Mucosa of gallbladder (tissue), 1 donor: ENCODE data around the gene DPH3. TPM values are rescaled to one million over a fixed set of nuclear protein-coding genes. Genes with fewer than 3 reads are reported as not detected.
"Not testable (repeated sequence)": the region's sequence is repeated elsewhere in the genome, so short reads cannot be mapped to it uniquely, and the experiment has no call there.

Experiments
- DNase-seq: peaks from one replicate; pipeline ENCODE4 v3.0.0-alpha.2; 2020; ENCODE audit warnings: low spot score
- total RNA-seq: library from RNA; stranded (reverse); gene quantifications from one replicate; pipeline ENCODE4 v1.2.1, GENCODE V29; 2021
- donor health status: DM: no; HTN: no; CAD: no.

Gene DPH3
- 17.3 TPM for total RNA-seq

GRCh38 chr3:16264708-16265454, at the start of gene DPH3, which contains the start of gene OXNAD1:
DPH3 (minus strand) TSS chr3:16264943; CDS start chr3:16264876, 67 bp downstream.
OXNAD1 (plus strand) TSS chr3:16265212; CDS start chr3:16270953, 5,741 bp downstream.
- DNase-seq, result peak; percentile 100

DNA sequence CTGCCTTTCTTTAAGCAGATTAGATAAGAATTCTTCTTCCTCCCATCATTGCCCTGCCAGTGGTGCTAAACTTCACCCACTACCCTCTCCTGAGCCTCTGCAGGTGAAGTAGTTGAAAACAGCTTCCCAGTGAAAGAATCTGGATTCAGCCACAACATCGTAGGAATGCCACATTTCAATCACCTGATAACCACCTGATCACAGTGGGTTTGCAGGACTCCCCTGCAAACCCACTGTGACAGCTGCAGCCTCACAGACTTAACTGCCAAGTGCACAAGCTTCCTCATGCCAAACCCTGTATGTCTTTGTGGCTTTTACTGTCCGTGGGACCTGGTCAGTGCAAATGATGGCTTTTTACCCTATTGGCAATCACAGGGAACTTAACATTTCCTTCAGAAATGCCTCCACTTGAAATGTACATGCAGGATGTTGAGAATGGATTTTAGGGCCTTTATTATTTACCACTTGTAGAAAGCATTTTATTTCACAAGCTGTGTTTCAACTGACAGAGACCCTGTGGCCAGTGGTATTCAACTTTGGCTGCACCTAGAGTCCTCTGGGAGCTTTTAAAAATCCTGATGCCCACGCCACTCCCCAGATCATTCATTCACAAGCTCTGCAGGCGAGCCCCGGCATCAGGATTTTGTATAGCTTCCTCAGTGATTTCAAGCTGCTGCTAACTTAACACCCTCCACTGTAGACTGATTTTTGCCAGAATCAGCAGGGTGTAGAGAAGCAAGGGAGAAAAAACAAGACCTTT, 49.3 kb upstream of the DPH3 start:
- no peak for DNase-seq

GRCh38 chr3:16311960-16312451, 47.3 kb upstream of the DPH3 start:
- no peak for DNase-seq

- DNase-seq, result not testable (repeated sequence)
These were observed 45.7 kb upstream of the DPH3 start for GRCh38 chr3:16310486-16310885.

DNA sequence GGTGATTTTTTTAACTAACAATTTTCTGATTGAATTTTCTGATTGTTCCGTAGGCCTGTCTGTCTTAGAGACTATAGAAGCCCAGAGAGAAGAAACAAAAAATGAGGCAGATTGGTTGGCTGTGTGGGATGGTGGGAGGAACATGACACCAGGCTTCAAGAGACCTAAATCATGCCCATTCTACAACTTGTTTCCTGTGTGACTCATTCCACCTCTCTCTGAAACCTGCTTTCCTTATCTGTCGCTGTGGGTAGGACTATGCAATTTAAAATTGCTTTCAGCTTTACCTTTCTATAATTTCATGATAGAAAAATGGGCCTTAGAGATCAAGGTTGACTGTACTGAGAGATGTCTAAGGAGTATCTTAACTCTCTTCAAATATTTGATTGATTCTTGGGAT, 44.8 kb upstream of the DPH3 start:
- DNase-seq, result no peak

GRCh38 chr3:16308727-16309126, 44.0 kb upstream of the DPH3 start:
- no peak for DNase-seq

DNA sequence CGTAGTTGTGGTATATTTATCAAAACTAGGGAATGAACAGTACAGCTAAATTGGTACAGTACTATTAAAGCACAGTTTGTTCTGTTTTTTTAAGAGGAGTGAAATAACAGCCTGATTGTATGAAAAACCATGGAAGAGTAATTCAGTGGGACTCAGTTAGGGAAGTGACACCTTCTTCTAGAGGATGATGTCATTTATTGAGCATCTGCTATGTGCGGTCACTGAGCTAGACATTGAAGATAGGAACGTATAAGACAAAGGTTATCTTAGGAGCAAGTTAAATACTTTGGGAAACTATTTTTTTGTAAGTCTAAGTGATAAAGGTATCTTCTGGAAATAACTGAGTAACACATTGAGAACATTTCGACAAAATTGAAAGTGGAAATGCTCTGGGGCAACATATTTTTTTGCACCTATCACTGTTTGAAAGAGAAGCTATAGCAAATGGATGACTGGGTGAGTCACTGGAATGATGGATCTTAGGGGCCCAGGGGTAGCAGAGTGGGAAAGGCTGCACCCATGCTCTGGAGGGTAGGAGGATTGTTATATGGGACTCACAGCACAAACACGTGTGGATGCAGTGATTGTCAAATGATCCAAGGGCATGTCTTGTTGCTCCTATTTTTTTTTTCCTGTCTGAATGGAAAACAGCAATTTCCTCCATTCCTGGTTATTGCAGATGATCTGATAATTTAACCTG, 43.2 kb upstream of the DPH3 start:
- DNase-seq, result no peak

DNA sequence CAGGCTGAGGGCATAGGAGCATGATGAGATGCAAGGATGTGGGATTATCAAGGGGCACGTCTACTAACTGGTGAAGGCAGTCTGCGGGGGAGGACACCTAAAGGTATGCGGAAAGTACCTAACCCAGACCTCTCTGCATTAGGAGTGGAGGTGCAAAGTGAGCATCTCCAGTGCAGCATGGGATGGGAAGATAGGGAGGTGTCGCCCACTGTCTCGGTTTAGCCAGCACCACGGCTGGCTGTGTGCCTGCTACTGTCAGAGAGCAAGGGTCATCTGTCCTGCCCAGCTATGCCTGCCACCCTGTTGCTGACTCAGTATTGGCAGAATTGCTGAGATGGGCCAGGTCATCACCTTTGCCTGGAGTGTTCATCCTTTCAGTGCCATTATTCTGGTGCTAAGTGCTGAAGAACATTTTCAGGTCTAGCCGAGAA, 40.4 kb upstream of the DPH3 start:
- no peak for DNase-seq

DNA sequence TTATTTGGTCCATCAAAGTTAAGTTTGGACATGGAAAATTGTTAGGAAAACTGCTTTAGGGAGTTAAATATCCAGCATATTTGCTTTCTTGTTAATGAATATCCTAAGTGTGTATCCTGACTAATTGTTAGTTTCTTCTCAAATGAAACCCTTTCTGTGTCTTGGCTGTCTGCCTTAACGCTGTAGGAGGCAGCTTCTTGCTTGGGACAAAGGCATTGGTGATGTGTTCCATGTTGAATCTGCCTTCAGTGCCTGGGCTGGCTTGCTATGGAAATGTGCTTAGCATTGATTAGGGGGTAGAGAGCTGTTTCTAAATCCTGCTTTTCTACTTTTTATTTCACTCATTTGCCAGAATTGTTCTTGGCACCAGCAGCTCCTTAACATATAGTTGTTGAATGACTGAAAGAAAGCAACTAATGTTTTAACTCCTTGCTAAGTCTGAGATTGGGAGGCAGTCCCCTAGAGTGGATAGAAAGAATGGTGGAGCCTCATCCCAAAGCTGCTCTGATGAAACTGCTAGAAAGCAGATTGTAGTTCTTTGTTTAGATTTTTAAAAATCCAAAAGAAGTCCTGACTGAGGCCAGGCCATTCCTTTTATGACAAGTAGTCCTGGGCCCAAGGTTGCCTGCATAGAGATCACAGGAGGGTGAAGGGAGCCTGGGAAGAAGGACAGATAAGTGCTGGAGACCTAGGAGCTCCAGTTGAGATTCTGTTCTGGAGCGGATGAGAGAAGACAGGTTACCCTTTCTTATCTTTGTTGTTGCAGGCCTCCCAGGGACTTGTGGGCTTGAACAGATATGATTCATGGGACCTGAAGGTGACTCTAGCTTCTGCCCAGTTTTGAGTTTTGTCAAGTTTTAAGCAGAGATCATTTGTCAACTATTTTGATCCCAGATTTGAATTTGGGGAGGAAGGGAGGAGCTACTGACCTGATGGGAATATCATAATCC, 39.6 kb upstream of the DPH3 start:
- no peak for DNase-seq

- DNase-seq, result no peak
These were observed 38.4 kb upstream of the DPH3 start for GRCh38 chr3:16303037-16303575.

DNA sequence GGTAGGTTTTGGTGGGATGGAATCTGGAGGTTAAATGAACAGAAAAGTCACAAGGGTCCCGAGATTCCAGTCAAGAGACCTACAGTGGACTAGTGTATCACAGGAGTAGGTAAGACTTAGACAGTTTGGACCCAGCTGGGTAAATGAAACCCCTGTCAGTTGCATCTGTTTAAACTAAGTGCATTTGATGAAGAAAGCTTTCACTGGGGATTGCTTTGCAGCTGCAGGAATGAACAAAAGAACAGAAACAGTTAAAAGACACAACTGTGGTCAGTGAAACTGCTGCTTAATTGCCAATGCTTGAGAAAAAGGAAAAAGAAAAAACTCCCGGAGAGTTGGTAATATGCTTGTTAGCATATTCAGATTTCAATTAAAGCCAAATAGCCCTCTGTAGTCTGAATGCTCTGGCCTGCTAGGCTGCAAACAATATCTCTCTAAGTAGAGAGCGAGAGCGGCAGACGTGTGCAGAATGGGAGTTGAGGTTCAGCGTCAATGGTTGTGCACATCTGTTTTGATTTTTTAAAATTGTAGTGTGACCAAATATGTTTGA, 37.4 kb upstream of the DPH3 start:
- DNase-seq, result no peak

DNA sequence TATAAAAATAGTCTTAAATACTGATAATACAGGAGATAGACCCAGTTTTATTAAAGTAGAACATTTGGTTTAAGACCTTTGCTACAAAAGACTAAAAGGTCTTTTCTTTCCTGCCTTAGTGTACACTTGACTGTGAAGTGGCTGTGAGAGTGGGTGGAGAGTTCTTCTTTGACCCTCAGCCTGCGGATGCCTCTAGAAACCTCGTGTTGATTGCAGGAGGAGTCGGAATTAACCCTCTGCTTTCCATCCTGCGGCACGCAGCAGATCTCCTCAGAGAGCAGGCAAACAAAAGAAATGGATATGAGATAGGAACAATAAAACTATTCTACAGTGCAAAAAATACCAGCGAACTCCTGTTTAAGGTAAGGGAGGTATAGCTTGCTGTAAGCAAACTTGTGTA, 36.8 kb upstream of the DPH3 start:
- DNase-seq, result no peak

- no peak for DNase-seq
These were observed 36.2 kb upstream of the DPH3 start for GRCh38 chr3:16300881-16301359.

GRCh38 chr3:16300307-16300706, 35.6 kb upstream of the DPH3 start:
- DNase-seq, result no peak

DNA sequence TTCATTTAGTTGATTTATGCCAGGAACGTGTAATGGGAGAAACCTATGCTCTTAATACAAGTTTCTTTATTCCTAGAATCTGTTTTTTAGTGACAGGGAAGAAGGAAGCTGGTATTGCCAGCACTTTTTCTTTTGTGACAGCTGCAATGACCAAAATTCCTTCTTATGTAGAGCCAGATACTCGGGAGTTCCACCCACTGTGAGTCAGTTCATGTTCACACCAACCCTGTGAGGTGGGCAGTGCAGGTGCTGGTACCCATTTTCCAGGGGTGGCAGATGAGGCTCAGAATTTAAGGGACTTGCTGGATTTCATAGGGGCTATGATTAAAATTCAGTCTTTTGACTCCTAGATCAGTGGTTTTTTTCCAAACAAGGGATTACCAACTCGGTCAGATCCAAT, 35.0 kb upstream of the DPH3 start:
- DNase-seq, result no peak

DNA sequence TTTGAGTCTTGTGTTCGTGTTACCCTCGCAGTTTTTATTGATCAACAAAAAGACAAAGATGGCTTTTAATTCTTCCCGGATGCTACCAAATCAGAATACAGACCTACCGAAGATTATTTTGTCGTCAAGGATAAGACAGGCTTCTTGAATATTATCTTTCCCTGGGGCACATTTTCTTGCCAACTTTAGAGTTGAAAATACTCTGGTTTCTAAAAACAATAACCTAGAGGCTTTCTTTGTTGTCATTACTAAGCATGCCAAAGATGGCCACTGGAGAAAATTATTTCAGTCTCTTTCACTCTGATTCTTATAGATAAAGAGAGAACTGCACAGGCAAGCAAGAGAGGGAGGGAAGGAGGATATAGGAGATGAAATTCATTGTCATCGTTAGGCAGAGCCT, 34.1 kb upstream of the DPH3 start:
- DNase-seq, result no peak

DNA sequence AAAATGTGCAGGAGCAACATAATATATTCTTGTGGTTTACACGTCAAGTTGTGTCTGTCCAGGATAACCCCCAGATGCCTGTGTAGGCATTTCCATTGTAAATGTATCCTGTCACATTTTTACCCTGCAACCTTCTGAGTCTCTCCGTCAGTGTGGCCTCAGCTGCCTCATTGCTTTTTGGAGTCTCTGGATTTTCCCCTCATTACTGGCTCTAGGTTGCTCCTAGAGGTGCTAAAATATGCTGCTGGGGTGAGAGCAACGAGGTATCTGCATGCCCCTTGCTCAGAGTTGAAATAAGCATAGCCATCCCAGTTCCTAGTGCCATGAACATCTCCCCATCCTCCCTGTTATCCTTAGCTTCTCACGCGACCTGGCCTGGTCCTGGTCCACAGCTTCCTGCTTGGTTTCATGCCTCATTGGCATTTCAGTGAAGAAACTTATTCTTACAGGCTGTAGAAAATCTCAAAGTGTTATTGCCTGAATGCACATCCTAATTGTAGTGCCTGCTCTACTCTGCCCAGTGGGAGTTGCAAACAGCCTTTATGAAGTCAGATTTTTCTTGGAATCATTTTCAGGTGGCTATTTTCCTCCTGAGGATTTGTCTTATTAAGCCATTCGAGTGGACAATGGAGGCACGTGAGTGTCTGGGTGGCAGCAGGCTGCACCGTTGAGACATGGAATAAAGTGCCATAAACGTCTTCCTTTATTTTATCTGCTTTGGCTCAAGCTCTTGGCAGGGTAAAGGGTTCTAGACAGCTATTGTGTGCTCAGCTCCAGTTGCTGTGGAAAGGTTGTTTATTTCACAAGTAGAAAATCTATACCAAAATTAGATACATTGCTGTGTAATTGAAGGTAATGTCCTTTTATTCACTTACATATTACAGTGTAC, 33.5 kb upstream of the DPH3 start:
- DNase-seq, result no peak

GRCh38 chr3:16295298-16295890, 30.7 kb upstream of the DPH3 start:
- DNase-seq, result no peak

GRCh38 chr3:16294844-16295243, 30.1 kb upstream of the DPH3 start:
- no peak for DNase-seq
